ENCODE results near the gene MYG1. TPM values are rescaled to one million over a fixed set of nuclear protein-coding genes. Genes with fewer than 3 reads are reported as not detected.

The MYG1 gene
- total RNA-seq, 2 experiments from 2014 or later, result 49.0 to 53.7 TPM

DNA sequence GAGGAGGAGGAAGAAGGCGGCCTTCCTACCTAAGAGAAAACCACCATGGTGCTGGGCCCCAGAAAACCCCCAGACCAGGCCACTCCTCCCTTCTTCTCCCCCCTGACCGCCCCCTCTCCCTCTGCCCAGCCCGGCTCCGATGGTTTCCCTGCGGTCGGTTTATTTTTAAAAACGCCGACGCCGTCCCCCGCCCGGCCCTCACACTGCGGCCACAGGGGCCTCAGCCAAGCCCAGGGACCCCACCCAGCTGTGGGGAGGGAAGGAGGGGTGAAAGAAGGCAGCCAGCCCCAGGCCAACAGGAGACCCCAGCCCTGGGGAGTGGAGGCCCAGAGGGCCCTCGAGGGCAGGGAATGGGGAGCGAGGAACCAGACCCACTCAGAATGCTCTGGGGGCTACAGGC, 33.2 kb downstream of the MYG1 start:
- Mint-ChIP-seq H3K9me3 (no peaks in the 10 kb centered on the region), H3K36me3 (ENCODE audit: low read depth) (no peaks in the 10 kb centered on the region), H3K27me3 (peaks cover 58% of the 10 kb centered on the region), H3K4me3 (no peak overlapping the region), H3K4me1 (peaks cover 7% of the 10 kb centered on the region), H3K27ac (no peak overlapping the region)
- ChIA-PET CTCF (interaction anchor here (0.9 to 2.0 kb wide), 4 partner anchors 11 to 119 kb away, joined by 3 to 7 read pairs (median 5); partner anchors contain the start of gene AAAS), POLR2A (interaction anchor here (1.2 to 1.6 kb wide), 3 partner anchors 8 to 12 kb away, joined by 4 to 9 read pairs (median 4); no protein-coding TSS in a partner anchor)
- no peak for DNase-seq

DNA sequence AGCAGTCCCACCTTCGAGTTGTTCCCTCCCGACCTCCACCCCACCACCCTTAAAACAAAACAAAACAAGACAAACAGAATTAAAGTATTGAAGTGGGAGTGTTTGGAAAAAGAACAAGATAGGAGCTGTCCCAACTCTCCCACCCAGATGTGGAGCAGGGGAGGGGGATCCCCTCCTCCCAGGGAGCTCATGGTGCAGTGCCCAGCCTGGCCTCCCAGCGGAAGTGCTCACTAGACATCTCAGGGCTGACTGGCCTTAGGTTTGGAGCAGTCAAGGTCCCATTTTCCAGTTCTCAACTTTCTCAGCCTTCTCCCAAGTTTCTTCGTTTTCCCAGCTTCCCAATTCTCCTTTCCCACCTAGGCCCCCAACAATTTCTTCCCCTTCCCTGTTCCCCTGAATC, 33.8 kb downstream of the MYG1 start:
- no peaks in the 10 kb centered on the region for H3K9me3 Mint-ChIP-seq
- ChIA-PET POLR2A (interaction anchor here (1.2 kb wide), 1 partner anchor 8 kb away, joined by 9 read pairs; no protein-coding TSS in a partner anchor), CTCF (interaction anchor here (0.9 to 1.1 kb wide), 2 partner anchors 12 to 19 kb away, joined by 3 to 7 read pairs; partner anchors contain the start of gene AAAS)
- H3K4me3 Mint-ChIP-seq, result no peak overlapping the region
- peaks cover 61% of the 10 kb centered on the region for H3K27me3 Mint-ChIP-seq
- no peak overlapping the region for H3K27ac Mint-ChIP-seq
- DNase-seq, result no peak
- peaks cover 10% of the 10 kb centered on the region for H3K4me1 Mint-ChIP-seq
- no peaks in the 10 kb centered on the region for H3K36me3 Mint-ChIP-seq (ENCODE audit: low read depth)

DNA sequence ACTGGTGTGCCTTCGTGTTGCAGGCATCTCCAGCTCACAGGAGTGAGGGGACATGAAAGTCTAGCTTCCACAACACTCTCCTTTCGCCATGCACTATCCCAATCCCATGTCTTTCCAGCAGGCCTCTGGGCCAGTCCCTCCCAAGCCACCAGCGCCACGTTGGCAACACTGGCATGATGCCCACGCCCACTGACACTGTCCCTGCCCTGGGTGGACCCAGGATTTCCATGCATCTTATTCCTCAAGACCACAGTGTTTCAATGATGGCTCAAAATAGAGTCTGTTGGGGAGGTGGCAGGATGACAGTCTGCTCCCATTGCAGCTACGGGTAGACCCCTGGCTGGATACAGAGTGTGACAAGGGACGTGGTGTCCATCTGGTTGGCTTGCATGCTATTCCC, 34.4 kb downstream of the MYG1 start:
- H3K27me3 Mint-ChIP-seq, result peaks cover 63% of the 10 kb centered on the region
- no peaks in the 10 kb centered on the region for H3K36me3 Mint-ChIP-seq (ENCODE audit: low read depth)
- H3K9me3 Mint-ChIP-seq, result no peaks in the 10 kb centered on the region
- DNase-seq, result no peak
- H3K4me1 Mint-ChIP-seq, result peaks cover 12% of the 10 kb centered on the region
- POLR2A ChIA-PET, result interaction anchor here (1.2 kb wide), 1 partner anchor 9 kb away, joined by 9 read pairs; no protein-coding TSS in a partner anchor
- H3K4me3 Mint-ChIP-seq, result no peak overlapping the region
- no peak overlapping the region for H3K27ac Mint-ChIP-seq
- CTCF ChIA-PET, result interaction anchor here (1.1 kb wide), 1 partner anchor 12 kb away, joined by 7 read pairs; the partner anchor contains the start of gene AAAS

DNA sequence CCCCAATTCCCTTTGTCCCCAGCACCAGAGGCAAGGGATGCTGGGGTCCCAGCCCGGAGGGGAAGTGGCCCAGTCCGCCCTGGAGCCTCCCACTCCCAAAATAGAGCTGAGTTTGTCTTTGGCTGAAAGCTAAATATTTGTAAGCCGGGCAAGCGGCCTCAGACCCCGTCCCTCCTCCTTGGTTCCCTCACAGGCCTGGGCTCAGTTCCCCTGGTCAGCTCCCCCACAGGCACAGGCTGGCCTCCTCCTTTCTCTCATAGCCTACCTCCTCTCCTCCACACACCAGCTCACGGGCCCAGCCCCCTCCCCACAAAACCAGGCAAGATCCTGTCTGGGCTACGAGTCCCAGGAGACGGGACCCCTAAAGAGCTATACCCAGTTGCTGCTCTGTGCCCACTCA, 35.3 kb downstream of the MYG1 start:
- POLR2A ChIA-PET, result interaction anchor here (0.7 to 2.2 kb wide), 3 partner anchors 10 to 166 kb away, joined by 3 to 13 read pairs (median 3); partner anchors contain the start of gene TARBP2
- H3K27me3 Mint-ChIP-seq, result peaks cover 59% of the 10 kb centered on the region
- H3K9me3 Mint-ChIP-seq, result no peaks in the 10 kb centered on the region
- peaks cover 12% of the 10 kb centered on the region for H3K4me1 Mint-ChIP-seq
- H3K27ac Mint-ChIP-seq, result no peak overlapping the region
- H3K4me3 Mint-ChIP-seq, result no peak overlapping the region
- no peak for DNase-seq
- H3K36me3 Mint-ChIP-seq (ENCODE audit: low read depth), result no peaks in the 10 kb centered on the region
- CTCF ChIA-PET, result interaction anchor here (0.6 to 1.2 kb wide), 4 partner anchors 10 to 332 kb away, joined by 3 to 4 read pairs (median 3); no protein-coding TSS in a partner anchor

GRCh38 chr12:53336181-53336681, 36.7 kb downstream of the MYG1 start, which contains the start of gene SP7:
Gene SP7, minus strand, starts transcription at chr12:53336354. Its CDS starts 708 bp downstream, at chr12:53335646.
- no peaks in the 10 kb centered on the region for H3K9me3 Mint-ChIP-seq
- H3K36me3 Mint-ChIP-seq (ENCODE audit: low read depth), result no peaks in the 10 kb centered on the region
- H3K27me3 Mint-ChIP-seq, result peaks cover 65% of the 10 kb centered on the region
- no peak within 1 kb of the TSS for H3K4me3 Mint-ChIP-seq
- H3K4me1 Mint-ChIP-seq, result peaks cover 13% of the 10 kb centered on the region
- H3K27ac Mint-ChIP-seq, result no peak within 1 kb of the TSS
- no peak for DNase-seq
- ChIA-PET POLR2A (interaction anchor here (1.4 to 2.2 kb wide), 2 partner anchors 11 to 165 kb away, joined by 3 to 13 read pairs; partner anchors contain the start of gene TARBP2), CTCF (interaction anchor here (0.8 to 0.9 kb wide), 3 partner anchors 9 to 177 kb away, joined by 3 read pairs; no protein-coding TSS in a partner anchor)

- CTCF ChIA-PET, result no interaction called here
- H3K27ac Mint-ChIP-seq, result no peak overlapping the region
Measured at GRCh38 chr12:53338017-53338416, 38.5 kb downstream of the MYG1 start.

DNA sequence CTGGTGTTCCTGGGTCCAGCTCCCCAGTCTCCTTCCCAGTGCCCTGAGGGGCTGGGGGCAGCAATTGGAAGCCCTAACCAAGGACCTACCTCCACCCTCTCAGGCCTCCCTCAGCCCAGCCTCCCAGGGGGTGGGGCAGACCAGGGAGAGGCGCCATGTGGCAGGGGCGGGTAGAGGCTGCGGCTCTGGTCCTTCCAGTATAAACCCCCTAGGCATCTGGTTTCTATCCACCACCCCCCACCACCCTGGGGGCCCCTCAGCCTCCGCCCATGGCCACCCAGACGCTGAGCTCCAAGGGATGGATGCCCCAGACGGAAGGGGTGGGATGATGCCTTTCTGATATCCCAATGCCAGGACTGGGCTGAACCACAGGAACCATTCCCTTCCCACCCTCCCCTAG, 39.4 kb downstream of the MYG1 start:
- peaks cover 57% of the 10 kb centered on the region for H3K27me3 Mint-ChIP-seq
- ChIA-PET CTCF (no interaction called here), POLR2A (interaction anchor here (2.3 kb wide), 1 partner anchor 14 kb away, joined by 8 read pairs; no protein-coding TSS in a partner anchor)
- no peak overlapping the region for H3K27ac Mint-ChIP-seq
- H3K36me3 Mint-ChIP-seq (ENCODE audit: low read depth), result no peaks in the 10 kb centered on the region
- H3K4me3 Mint-ChIP-seq, result no peak overlapping the region
- DNase-seq, result no peak
- H3K4me1 Mint-ChIP-seq, result peaks cover 14% of the 10 kb centered on the region
- no peaks in the 10 kb centered on the region for H3K9me3 Mint-ChIP-seq

More at GRCh38 chr12:53338017-53338416, 38.5 kb downstream of the MYG1 start:
- no peaks in the 10 kb centered on the region for H3K9me3 Mint-ChIP-seq
- POLR2A ChIA-PET, result interaction anchor here (2.3 kb wide), 1 partner anchor 13 kb away, joined by 8 read pairs; no protein-coding TSS in a partner anchor
- DNase-seq, result no peak
- H3K4me3 Mint-ChIP-seq, result no peak overlapping the region
- peaks cover 63% of the 10 kb centered on the region for H3K27me3 Mint-ChIP-seq
- H3K4me1 Mint-ChIP-seq, result peaks cover 11% of the 10 kb centered on the region
- H3K36me3 Mint-ChIP-seq (ENCODE audit: low read depth), result no peaks in the 10 kb centered on the region

DNA sequence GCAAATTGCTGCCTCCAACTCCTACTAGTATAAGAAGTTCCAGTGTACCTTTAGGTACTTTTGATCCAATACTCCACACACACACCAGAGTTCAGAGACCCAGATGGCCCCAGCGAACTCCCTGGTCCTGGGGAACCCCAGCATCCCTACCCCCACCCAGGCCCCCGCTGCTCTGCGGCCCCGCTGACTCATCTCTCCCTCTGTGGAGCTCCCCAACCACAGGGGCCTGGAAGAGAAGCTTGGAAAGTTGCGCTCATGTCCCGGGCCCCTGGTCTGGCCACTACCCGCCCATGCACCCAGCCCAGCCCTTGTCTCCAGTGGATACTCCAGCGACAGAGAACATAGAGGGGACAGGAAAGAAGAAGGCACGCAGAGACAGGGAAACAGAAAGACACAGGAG, 40.9 kb downstream of the MYG1 start:
- ChIA-PET POLR2A (interaction anchor here (0.8 to 1.1 kb wide), 3 partner anchors 16 to 261 kb away, joined by 3 to 5 read pairs (median 5); partner anchors contain the start of gene PFDN5), CTCF (interaction anchor here (0.9 kb wide), 1 partner anchor 12 kb away, joined by 4 read pairs; no protein-coding TSS in a partner anchor)
- Mint-ChIP-seq H3K36me3 (ENCODE audit: low read depth) (no peaks in the 10 kb centered on the region), H3K4me1 (peaks cover 26% of the 10 kb centered on the region), H3K27ac (no peak overlapping the region), H3K27me3 (peaks cover 45% of the 10 kb centered on the region), H3K4me3 (no peak overlapping the region), H3K9me3 (no peaks in the 10 kb centered on the region)
- DNase-seq, result no peak

DNA sequence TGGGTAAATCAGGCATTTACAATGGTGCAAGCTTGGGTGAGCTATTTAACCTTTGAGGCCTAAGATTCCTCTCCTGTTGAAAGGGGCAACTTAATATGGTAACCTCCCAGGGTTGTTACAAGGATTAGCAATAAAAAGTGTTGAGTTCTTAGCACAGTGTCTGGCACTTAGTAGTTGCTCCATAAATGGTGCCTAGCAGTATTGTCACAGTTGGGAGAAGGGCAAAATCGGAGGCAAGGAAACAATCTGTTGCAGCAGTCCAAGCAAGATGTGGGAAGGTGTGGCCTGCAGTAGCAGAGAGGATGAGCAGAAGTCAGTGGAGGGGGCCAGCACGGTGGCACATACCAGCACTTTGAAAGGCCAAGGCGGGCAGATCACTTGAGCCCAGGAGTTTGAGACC, 44.0 kb downstream of the MYG1 start:
- no peak for DNase-seq
- CTCF ChIA-PET, result interaction anchor here (0.7 to 6.2 kb wide), 4 partner anchors 9 to 184 kb away, joined by 3 to 110 read pairs (median 12); no protein-coding TSS in a partner anchor
- POLR2A ChIA-PET, result interaction anchor here (2.4 to 2.5 kb wide), 2 partner anchors 19 to 36 kb away, joined by 25 to 30 read pairs; partner anchors contain the start of gene SP1
- Mint-ChIP-seq H3K36me3 (ENCODE audit: low read depth) (no peaks in the 10 kb centered on the region), H3K27me3 (peaks cover 20% of the 10 kb centered on the region), H3K4me3 (peak overlapping the region; percentile 3), H3K9me3 (no peaks in the 10 kb centered on the region), H3K27ac (no peak overlapping the region), H3K4me1 (peaks cover 18% of the 10 kb centered on the region)

DNA sequence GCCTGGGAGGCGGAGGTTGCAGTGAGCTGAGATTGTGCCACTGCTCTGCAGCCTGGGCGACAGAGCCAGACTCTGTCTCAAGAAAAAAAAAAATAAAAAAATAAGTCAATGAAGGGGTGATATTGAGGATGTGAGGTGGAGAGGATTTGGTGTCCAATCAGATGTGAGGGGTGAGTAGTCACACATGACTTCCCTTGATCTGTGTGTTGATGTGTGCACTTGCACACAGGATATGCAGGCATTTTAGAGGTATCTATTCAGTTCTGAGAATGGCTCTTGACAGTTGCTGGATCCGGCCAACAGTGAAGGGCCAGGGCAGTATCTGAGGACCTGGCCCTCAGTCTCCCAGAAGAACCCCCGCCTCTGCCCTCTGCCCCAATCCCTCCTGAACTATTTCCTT, 44.5 kb downstream of the MYG1 start:
- Mint-ChIP-seq H3K9me3 (no peaks in the 10 kb centered on the region), H3K36me3 (ENCODE audit: low read depth) (no peaks in the 10 kb centered on the region), H3K27me3 (peaks cover 19% of the 10 kb centered on the region), H3K4me3 (peak overlapping the region; percentile 53), H3K27ac (no peak overlapping the region), H3K4me1 (peaks cover 18% of the 10 kb centered on the region)
- ChIA-PET POLR2A (interaction anchor here (1.1 to 2.6 kb wide), 7 partner anchors 8 to 936 kb away, joined by 3 to 30 read pairs (median 6); partner anchors contain the start of genes AAAS, CBX5, HNRNPA1 and PFDN5), CTCF (interaction anchor here (1.3 to 6.2 kb wide), 9 partner anchors 9 to 278 kb away, joined by 4 to 110 read pairs (median 9); partner anchors contain the start of genes AAAS and PRR13)
- no peak for DNase-seq

DNA sequence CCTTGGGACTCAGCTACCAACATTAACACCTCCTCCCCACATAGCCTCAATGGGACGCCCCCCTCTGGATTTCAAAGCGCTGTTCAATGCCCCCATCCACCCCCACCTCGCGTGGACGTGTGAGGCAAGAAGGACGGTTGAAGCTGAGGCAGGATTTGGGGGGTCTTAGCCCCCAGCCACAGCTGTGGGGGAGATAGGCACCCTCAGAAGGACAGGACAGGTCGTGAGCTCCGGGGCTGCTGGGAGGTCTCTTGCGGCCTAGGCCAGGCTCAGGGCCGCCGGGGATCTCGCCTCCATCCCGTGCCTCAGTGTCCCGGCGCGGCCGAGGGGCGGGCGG, 45.0 kb downstream of the MYG1 start:
- Mint-ChIP-seq H3K27me3 (peaks cover 19% of the 10 kb centered on the region), H3K27ac (no peak overlapping the region), H3K4me1 (peaks cover 18% of the 10 kb centered on the region), H3K4me3 (peak overlapping the region; percentile 53), H3K9me3 (no peaks in the 10 kb centered on the region), H3K36me3 (ENCODE audit: low read depth) (no peaks in the 10 kb centered on the region)
- no peak for DNase-seq
- ChIA-PET POLR2A (interaction anchor here (0.7 to 2.6 kb wide), 20 partner anchors 8 to 936 kb away, joined by 3 to 30 read pairs (median 4); partner anchors contain the start of genes AAAS, CBX5, HNRNPA1 and PFDN5), CTCF (interaction anchor here (0.7 to 6.2 kb wide), 30 partner anchors 8 to 279 kb away, joined by 3 to 110 read pairs (median 6); partner anchors contain the start of genes AAAS, MAP3K12, MYG1 and PRR13)

DNA sequence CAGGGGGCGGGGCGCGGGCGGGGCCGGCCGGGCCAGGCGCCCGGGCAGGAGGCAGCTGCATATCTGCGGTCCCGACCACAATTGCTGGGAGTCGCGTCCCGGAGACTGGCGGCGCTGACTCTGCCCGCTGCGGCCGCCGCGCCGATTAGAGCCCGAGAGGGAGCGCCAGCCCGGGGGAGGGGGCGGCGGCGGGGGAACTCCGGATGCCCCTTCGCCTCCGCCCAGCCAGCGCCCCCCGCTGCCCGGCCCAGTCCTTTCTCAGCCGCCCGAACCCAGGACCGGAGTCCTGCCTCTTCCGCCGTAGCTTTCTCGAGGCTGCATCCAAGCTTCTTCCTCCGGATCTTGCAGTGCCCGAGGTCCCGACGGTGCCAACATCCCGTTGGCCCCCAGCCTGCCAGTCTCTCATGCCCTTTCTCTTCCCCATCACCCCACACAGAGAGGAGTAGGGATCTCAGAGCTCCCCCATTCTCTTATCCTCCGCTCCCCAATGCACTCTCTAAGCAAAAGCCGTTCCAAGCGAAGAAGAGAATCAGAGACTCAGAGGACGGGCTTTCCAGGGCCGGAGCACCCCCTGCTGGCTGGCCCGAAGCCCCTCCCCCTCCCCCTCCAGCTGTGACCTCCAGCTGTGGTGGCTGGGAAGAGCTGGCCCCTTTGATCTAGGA, 45.5 kb downstream of the MYG1 start:
- CTCF ChIA-PET, result interaction anchor here (0.6 to 6.2 kb wide), 36 partner anchors 8 to 279 kb away, joined by 3 to 110 read pairs (median 5); partner anchors contain the start of genes AAAS, MAP3K12, MYG1 and PRR13
- peaks cover 18% of the 10 kb centered on the region for H3K4me1 Mint-ChIP-seq
- H3K4me3 Mint-ChIP-seq, result peak overlapping the region; percentile 88
- POLR2A ChIA-PET, result interaction anchor here (0.7 to 2.6 kb wide), 23 partner anchors 7 to 935 kb away, joined by 3 to 30 read pairs (median 4); partner anchors contain the start of genes AAAS, CBX5, HNRNPA1 and PFDN5
- peak overlapping the region; percentile 26 for H3K27ac Mint-ChIP-seq
- peak; percentile 70 for DNase-seq
- H3K27me3 Mint-ChIP-seq, result peaks cover 15% of the 10 kb centered on the region
- H3K9me3 Mint-ChIP-seq, result no peaks in the 10 kb centered on the region
- no peaks in the 10 kb centered on the region for H3K36me3 Mint-ChIP-seq (ENCODE audit: low read depth)
